SK-N-SH treated with all-trans-retinoic acid at 6 μM for 48 hours (cell line): ENCODE data around the gene PLBD2.

ENCODE experiments used
- ARNTL ChIP-seq: fragments of 450-650 bp; formaldehyde crosslinking; IDR thresholded peaks from 2 replicates; pipeline ENCODE4 v1.5.0; 2020; ENCODE audit warnings: low read depth, mild to moderate bottlenecking, moderate library complexity, borderline replicate concordance
- CSDC2 ChIP-seq: fragments of 250-450 bp; sonication (Bioruptor Pico); IDR thresholded peaks from 2 replicates; pipeline ENCODE4 v1.5.0; 2020; ENCODE audit warnings: mild to moderate bottlenecking, moderate library complexity
- RARB ChIP-seq: fragments of 250-450 bp; sonication (Bioruptor Pico); IDR thresholded peaks from 2 replicates; pipeline ENCODE4 v1.8.0; 2021; ENCODE audit warnings: mild to moderate bottlenecking, moderate library complexity
- ZNF565 ChIP-seq: fragments of 450-650 bp; formaldehyde crosslinking; conservative IDR thresholded peaks from 2 replicates; pipeline ENCODE4 v1.5.0; 2020; ENCODE audit warnings: low read depth, mild to moderate bottlenecking, moderate library complexity
- TF ChIP-seq, protein P1 (sequence below): fragments of 250-450 bp; sonication (Bioruptor Pico); IDR thresholded peaks from 2 replicates; pipeline ENCODE4 v1.5.0; 2020; ENCODE audit warnings: mild to moderate bottlenecking, moderate library complexity

DNA sequence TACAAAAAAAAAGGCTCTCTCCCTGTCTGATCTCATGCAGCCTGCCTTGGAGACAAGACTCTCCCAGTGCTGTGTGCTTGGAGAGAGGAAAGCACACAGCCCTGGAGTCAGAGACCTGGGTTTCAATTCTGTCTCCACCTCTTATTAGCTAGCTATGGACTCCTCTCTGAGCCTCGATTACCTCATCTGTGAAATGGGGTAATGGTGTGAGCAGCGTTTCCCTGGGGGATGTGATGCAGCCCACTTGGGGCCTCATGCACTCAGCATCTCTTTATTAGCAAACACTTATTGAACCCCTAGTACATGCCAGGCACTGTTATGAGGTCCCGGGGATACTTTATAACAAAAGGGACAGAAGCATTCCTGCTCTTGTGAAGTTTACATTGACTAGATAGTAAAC is 32.8 kb downstream of the PLBD2 start:
- TF ChIP-seq ZNF565 (CRISPR knock-in tag) (no peak), ARNTL (CRISPR knock-in tag) (no peak), CSDC2 (CRISPR knock-in tag) (no peak), RARB (CRISPR knock-in tag) (no peak)
- TF ChIP-seq, protein P1, sequence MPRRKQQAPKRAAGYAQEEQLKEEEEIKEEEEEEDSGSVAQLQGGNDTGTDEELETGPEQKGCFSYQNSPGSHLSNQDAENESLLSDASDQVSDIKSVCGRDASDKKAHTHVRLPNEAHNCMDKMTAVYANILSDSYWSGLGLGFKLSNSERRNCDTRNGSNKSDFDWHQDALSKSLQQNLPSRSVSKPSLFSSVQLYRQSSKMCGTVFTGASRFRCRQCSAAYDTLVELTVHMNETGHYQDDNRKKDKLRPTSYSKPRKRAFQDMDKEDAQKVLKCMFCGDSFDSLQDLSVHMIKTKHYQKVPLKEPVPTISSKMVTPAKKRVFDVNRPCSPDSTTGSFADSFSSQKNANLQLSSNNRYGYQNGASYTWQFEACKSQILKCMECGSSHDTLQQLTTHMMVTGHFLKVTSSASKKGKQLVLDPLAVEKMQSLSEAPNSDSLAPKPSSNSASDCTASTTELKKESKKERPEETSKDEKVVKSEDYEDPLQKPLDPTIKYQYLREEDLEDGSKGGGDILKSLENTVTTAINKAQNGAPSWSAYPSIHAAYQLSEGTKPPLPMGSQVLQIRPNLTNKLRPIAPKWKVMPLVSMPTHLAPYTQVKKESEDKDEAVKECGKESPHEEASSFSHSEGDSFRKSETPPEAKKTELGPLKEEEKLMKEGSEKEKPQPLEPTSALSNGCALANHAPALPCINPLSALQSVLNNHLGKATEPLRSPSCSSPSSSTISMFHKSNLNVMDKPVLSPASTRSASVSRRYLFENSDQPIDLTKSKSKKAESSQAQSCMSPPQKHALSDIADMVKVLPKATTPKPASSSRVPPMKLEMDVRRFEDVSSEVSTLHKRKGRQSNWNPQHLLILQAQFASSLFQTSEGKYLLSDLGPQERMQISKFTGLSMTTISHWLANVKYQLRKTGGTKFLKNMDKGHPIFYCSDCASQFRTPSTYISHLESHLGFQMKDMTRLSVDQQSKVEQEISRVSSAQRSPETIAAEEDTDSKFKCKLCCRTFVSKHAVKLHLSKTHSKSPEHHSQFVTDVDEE (CRISPR knock-in tag) = no peak
